ENCODE measurements around the gene ARGLU1. TPM values are rescaled to one million over a fixed set of nuclear protein-coding genes. Genes with fewer than 3 reads are reported as not detected.

Gene ARGLU1
- polyA plus RNA-seq, 3 donors, result 22.4 to 168 (median 27.2) TPM

DNA sequence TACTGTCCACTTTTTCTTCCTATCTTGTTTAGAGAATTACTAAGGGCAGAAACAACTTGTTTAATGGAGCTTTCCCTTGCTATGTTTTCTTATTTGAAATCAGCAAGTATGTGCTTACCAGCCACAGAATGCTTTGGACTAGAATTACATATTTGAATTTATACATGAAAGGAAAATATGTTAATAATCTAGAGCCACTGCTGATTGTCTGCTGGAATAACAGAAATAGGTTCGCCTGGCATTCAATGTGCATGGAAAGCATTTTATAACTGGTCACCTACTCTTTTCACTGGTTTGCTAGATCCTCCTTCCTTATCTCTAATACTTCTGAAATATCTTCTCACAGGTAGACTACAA is 40.5 kb downstream of the ARGLU1 start:
- H2AFZ ChIP-seq (ENCODE audit: insufficient read depth, low read depth, low read length, poor library complexity, severe bottlenecking), result no peak overlapping the region
- no peak overlapping the region for H3K4me3 Mint-ChIP-seq
- H3K27ac Mint-ChIP-seq, result no peak overlapping the region
- H3K79me2 ChIP-seq (ENCODE audit: insufficient read depth, low read length), result no peaks in the 10 kb centered on the region
- H3K4me2 ChIP-seq (replicated peaks; ENCODE audit: extremely low read depth, low read length, poor library complexity, severe bottlenecking), result no peak overlapping the region
- H3K36me3 ChIP-seq (replicated peaks in 1 of 2; ENCODE audit: control insufficient read depth in 1 of 2, insufficient read depth in 2 of 2, low read length in 2 of 2), result no peaks in the 10 kb centered on the region
- no peak overlapping the region for H3K27ac ChIP-seq (ENCODE audit: low read depth in 1 of 2, low read length in 2 of 2)
- H3K9me3 Mint-ChIP-seq, result peaks cover 0 to 2% (median 0%) of the 10 kb centered on the region in 7 donors
- peaks cover 50 to 52% of the 10 kb centered on the region in 2 donors for H3K27me3 ChIP-seq (ENCODE audit: control insufficient read depth in 2 of 2, insufficient read depth in 2 of 2, low read length in 2 of 2)
- TF ChIP-seq, protein P1, sequence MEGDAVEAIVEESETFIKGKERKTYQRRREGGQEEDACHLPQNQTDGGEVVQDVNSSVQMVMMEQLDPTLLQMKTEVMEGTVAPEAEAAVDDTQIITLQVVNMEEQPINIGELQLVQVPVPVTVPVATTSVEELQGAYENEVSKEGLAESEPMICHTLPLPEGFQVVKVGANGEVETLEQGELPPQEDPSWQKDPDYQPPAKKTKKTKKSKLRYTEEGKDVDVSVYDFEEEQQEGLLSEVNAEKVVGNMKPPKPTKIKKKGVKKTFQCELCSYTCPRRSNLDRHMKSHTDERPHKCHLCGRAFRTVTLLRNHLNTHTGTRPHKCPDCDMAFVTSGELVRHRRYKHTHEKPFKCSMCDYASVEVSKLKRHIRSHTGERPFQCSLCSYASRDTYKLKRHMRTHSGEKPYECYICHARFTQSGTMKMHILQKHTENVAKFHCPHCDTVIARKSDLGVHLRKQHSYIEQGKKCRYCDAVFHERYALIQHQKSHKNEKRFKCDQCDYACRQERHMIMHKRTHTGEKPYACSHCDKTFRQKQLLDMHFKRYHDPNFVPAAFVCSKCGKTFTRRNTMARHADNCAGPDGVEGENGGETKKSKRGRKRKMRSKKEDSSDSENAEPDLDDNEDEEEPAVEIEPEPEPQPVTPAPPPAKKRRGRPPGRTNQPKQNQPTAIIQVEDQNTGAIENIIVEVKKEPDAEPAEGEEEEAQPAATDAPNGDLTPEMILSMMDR (IDR thresholded peaks at IDR 0.05), result no peak
- DNase-seq, result no peak
- H3K27me3 Mint-ChIP-seq (ENCODE audit: low read depth in 3 of 3), result peaks cover 34 to 65% (median 37%) of the 10 kb centered on the region in 3 donors
- H3K4me3 ChIP-seq (replicated peaks in 1 of 3; ENCODE audit: low read depth in 2 of 3, low read length in 3 of 3), result no peak overlapping the region
- no peaks in the 10 kb centered on the region for H3K4me1 ChIP-seq (ENCODE audit: control insufficient read depth in 1 of 2, insufficient read depth in 2 of 2, low read length in 2 of 2)
- intact Hi-C loops (cut with micrococcal nuclease), result no loop called here
- H3K9me3 ChIP-seq (replicated peaks in 1 of 2; ENCODE audit: control insufficient read depth in 1 of 2, insufficient read depth in 1 of 2, low read length in 2 of 2), result peaks cover 0 to 5% of the 10 kb centered on the region in 2 donors
- H3K4me1 Mint-ChIP-seq, result peaks cover under 1% of the 10 kb centered on the region
- H3K36me3 Mint-ChIP-seq, result no peaks in the 10 kb centered on the region
- H3K9ac ChIP-seq (ENCODE audit: insufficient read depth, low read length, poor library complexity, severe bottlenecking), result no peak overlapping the region
- WGBS (ENCODE audit: insufficient coverage), result no CpG with 5 or more reads among the region's 1 CpG
- no peaks in the 10 kb centered on the region for H4K20me1 ChIP-seq (ENCODE audit: insufficient read depth, low read length)

DNA sequence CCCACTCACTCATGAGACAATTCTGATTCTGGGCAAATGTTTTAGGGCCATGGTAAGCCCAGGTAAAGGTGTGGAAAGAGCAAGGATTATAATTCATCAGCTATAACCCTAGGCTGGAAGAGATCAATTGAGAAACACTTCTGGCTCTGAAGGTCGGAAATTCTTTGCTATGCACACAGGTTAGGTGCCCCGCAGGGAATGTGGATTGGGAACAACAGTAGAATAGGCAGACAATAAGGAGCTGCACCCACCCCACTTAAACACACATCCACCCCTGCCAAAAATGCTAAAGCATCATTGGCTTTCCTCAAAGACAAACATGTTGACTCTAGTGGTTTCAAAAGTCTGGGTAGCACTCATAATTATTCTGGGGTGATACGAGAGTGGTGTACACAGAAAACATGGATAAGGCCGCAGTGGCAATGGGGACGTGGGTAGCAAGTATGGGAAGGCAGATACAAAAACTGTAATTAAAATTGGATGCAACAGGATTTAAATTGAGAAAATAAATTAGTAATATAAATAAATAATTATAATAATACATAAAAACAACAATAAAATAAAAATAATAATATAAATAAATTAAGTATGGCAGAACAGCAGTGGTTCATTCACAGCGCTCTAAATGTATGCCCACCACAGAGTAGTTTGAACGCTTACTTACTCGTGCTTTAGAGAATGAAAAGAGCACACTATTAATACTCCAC is 41.0 kb downstream of the ARGLU1 start:
- no peaks in the 10 kb centered on the region for H3K79me2 ChIP-seq (ENCODE audit: insufficient read depth, low read length)
- H3K9ac ChIP-seq (ENCODE audit: insufficient read depth, low read length, poor library complexity, severe bottlenecking), result no peak overlapping the region
- peaks cover 29 to 61% (median 34%) of the 10 kb centered on the region in 3 donors for H3K27me3 Mint-ChIP-seq (ENCODE audit: low read depth in 3 of 3)
- H3K4me3 ChIP-seq (replicated peaks in 1 of 3; ENCODE audit: low read depth in 2 of 3, low read length in 3 of 3), result no peak overlapping the region
- TF ChIP-seq, protein P1 (IDR thresholded peaks at IDR 0.05), result no peak
- H3K36me3 ChIP-seq (replicated peaks in 1 of 2; ENCODE audit: control insufficient read depth in 1 of 2, insufficient read depth in 2 of 2, low read length in 2 of 2), result no peaks in the 10 kb centered on the region
- no peak overlapping the region for H3K4me3 Mint-ChIP-seq
- H4K20me1 ChIP-seq (ENCODE audit: insufficient read depth, low read length), result no peaks in the 10 kb centered on the region
- WGBS (ENCODE audit: insufficient coverage), result no CpG with 5 or more reads among the region's 8 CpGs
- H3K36me3 Mint-ChIP-seq, result no peaks in the 10 kb centered on the region
- no peaks in the 10 kb centered on the region for H3K4me1 Mint-ChIP-seq
- no peak overlapping the region for H2AFZ ChIP-seq (ENCODE audit: insufficient read depth, low read depth, low read length, poor library complexity, severe bottlenecking)
- peaks cover 0 to 2% (median 0%) of the 10 kb centered on the region in 7 donors for H3K9me3 Mint-ChIP-seq
- intact Hi-C loops (cut with micrococcal nuclease), result no loop called here
- H3K9me3 ChIP-seq (replicated peaks in 1 of 2; ENCODE audit: control insufficient read depth in 1 of 2, insufficient read depth in 1 of 2, low read length in 2 of 2), result no peaks in the 10 kb centered on the region
- H3K27me3 ChIP-seq (ENCODE audit: control insufficient read depth in 2 of 2, insufficient read depth in 2 of 2, low read length in 2 of 2), result peaks cover 46 to 49% of the 10 kb centered on the region in 2 donors
- no peaks in the 10 kb centered on the region for H3K4me1 ChIP-seq (ENCODE audit: control insufficient read depth in 1 of 2, insufficient read depth in 2 of 2, low read length in 2 of 2)
- H3K4me2 ChIP-seq (replicated peaks; ENCODE audit: extremely low read depth, low read length, poor library complexity, severe bottlenecking), result no peak overlapping the region
- no peak overlapping the region for H3K27ac ChIP-seq (ENCODE audit: low read depth in 1 of 2, low read length in 2 of 2)
- no peak overlapping the region for H3K27ac Mint-ChIP-seq
- DNase-seq, result no peak

Measured in CD14-positive monocyte (primary cell).